Glutamatergic neuron (in vitro differentiated cells): ENCODE measurements around the gene MGAT2. TPM values are rescaled to one million over a fixed set of nuclear protein-coding genes. Genes with fewer than 3 reads are reported as not detected.
A peak's percentile ranks its signal among the peaks of the same experiment; 100 is the strongest.

Source experiments
- DNase-seq: peaks from one replicate; pipeline ENCODE4 v3.0.0; 2022
- H3K27ac Mint-ChIP-seq: one replicate; pipeline ENCODE4 v1.8.0; 2020; ENCODE audit warnings: mild to moderate bottlenecking, mixed read lengths, inconsistent platforms; ENCODE audit not compliant: unreplicated experiment
- H3K27me3 Mint-ChIP-seq: one replicate; pipeline ENCODE4 v1.8.0; 2020; ENCODE audit warnings: mild to moderate bottlenecking, moderate library complexity, mixed read lengths, inconsistent platforms; ENCODE audit not compliant: unreplicated experiment
- H3K36me3 Mint-ChIP-seq: one replicate; pipeline ENCODE4 v1.8.0; 2020; ENCODE audit warnings: mild to moderate bottlenecking, mixed read lengths, inconsistent platforms; ENCODE audit not compliant: unreplicated experiment
- H3K4me1 Mint-ChIP-seq: one replicate; pipeline ENCODE4 v1.8.0; 2020; ENCODE audit warnings: mild to moderate bottlenecking, low read depth, mixed read lengths, inconsistent platforms; ENCODE audit not compliant: unreplicated experiment
- H3K4me3 Mint-ChIP-seq: one replicate; pipeline ENCODE4 v1.8.0; 2020; ENCODE audit warnings: mild to moderate bottlenecking, mixed read lengths, inconsistent platforms; ENCODE audit not compliant: unreplicated experiment
- H3K9me3 Mint-ChIP-seq: one replicate; pipeline ENCODE4 v1.8.0; 2020; ENCODE audit warnings: mild to moderate bottlenecking, moderate library complexity, mixed read lengths, inconsistent platforms; ENCODE audit not compliant: unreplicated experiment
- CTCF ChIP-seq: fragments of 200-600 bp; sonication (generic); IDR thresholded peaks from one replicate; pipeline ENCODE4 v1.5.0; 2021; ENCODE audit not compliant: partially characterized antibody, unreplicated experiment
- long read RNA-seq: library from polyadenylated mRNA; unstranded; transcript quantifications from one replicate; pipeline ENCODE4 v2.0.0, GENCODE V29; 2020; ENCODE audit not compliant: unreplicated experiment
- total RNA-seq: library from RNA; stranded (reverse); fragmentation: NEBNext Ultra II Directional; extraction: Animal tissue kit (Norgen Biotek cat#: 25700); gene quantifications from one replicate; pipeline ENCODE4 v1.2.1, GENCODE V29; 2021; ENCODE audit not compliant: unreplicated experiment

Gene MGAT2
- total RNA-seq = 20.6 TPM
- long read RNA-seq, partial matches to known transcripts = 0 of 4 reads
- long read RNA-seq, other reads (novel, unspliced or antisense) = 0 of 4 reads

GRCh38 chr14:49620182-49621113, at the start of gene MGAT2, which contains the start of gene RPL36AL:
MGAT2 (plus strand) TSS chr14:49620799; CDS start chr14:49621269, 470 bp downstream.
RPL36AL (minus strand) TSS chr14:49620626; CDS start chr14:49619104, 1,522 bp downstream.
- Mint-ChIP-seq H3K36me3 (no peaks in the 10 kb centered on the region), H3K9me3 (peaks cover 3% of the 10 kb centered on the region), H3K27ac (peak within 1 kb of the TSS; percentile 98), H3K27me3 (peaks cover 3% of the 10 kb centered on the region), H3K4me3 (peak within 1 kb of the TSS; percentile 97), H3K4me1 (peaks cover 5% of the 10 kb centered on the region)
- TF ChIP-seq CTCF = peak; percentile 70
- peak; percentile 99 for DNase-seq

GRCh38 chr14:49574038-49574437, 46.6 kb upstream of the MGAT2 start:
- Mint-ChIP-seq H3K36me3 (no peaks in the 10 kb centered on the region), H3K4me3 (no peak overlapping the region), H3K27ac (no peak overlapping the region), H3K27me3 (peaks cover 1% of the 10 kb centered on the region), H3K4me1 (no peaks in the 10 kb centered on the region), H3K9me3 (no peaks in the 10 kb centered on the region)
- TF ChIP-seq CTCF = no peak
- DNase-seq = no peak

- no peak for DNase-seq
- Mint-ChIP-seq H3K4me3 (no peak overlapping the region), H3K27ac (no peak overlapping the region), H3K27me3 (no peaks in the 10 kb centered on the region), H3K9me3 (peaks cover 1% of the 10 kb centered on the region), H3K4me1 (peaks cover 1% of the 10 kb centered on the region), H3K36me3 (no peaks in the 10 kb centered on the region)
- no peak for TF ChIP-seq CTCF
These were observed 42.5 kb upstream of the MGAT2 start for GRCh38 chr14:49578141-49578540.

- DNase-seq = no peak
- H3K36me3 Mint-ChIP-seq = no peaks in the 10 kb centered on the region
- no peak overlapping the region for H3K4me3 Mint-ChIP-seq
- peaks cover 1% of the 10 kb centered on the region for H3K9me3 Mint-ChIP-seq
- H3K27me3 Mint-ChIP-seq = no peaks in the 10 kb centered on the region
- TF ChIP-seq CTCF = no peak
- no peak overlapping the region for H3K27ac Mint-ChIP-seq
- H3K4me1 Mint-ChIP-seq = peaks cover 3% of the 10 kb centered on the region
These were observed 40.8 kb upstream of the MGAT2 start for GRCh38 chr14:49579841-49580240.
